Measurements from ENCODE around the gene CEP85L. TPM values are rescaled to one million over a fixed set of nuclear protein-coding genes. Genes with fewer than 3 reads are reported as not detected.

Gene CEP85L
- polyA plus RNA-seq, 1 of the 3 experiments (the other 2 are of a cell fraction) = 1.1 TPM

GRCh38 chr6:118551063-118552053, 100.0 kb downstream of the CEP85L start:
- peak; percentile 86 for TF ChIP-seq RAD21 (IDR thresholded peaks at IDR 0.05; ENCODE audit: low read length)
- no peak for TF ChIP-seq FOSL2 (IDR thresholded peaks at IDR 0.05; ENCODE audit: borderline replicate concordance, low read depth)
- no peak for TF ChIP-seq TCF12 (IDR thresholded peaks at IDR 0.05)
- TF ChIP-seq SIN3A (IDR thresholded peaks at IDR 0.05; ENCODE audit: borderline replicate concordance, low read depth, low read length) = no peak
- no peak for TF ChIP-seq POLR2AphosphoS5 (IDR thresholded peaks at IDR 0.05; ENCODE audit: low read depth, low read length)
- TF ChIP-seq CTCF (IDR thresholded peaks at IDR 0.05) = peak; percentile 74
- no peak for TF ChIP-seq YY1 (IDR thresholded peaks at IDR 0.05; ENCODE audit: low read depth)
- TF ChIP-seq MAX (IDR thresholded peaks at IDR 0.05; ENCODE audit: low read depth) = no peak
- TF ChIP-seq SMC3 (IDR thresholded peaks at IDR 0.05; ENCODE audit: low read depth, low read length) = peak; percentile 70
- peak overlapping the region in 1 of 2 experiments; percentile 18; a peak in 1 of 4 replicates for H3K4me3 ChIP-seq (ENCODE audit: low read depth in 2 of 2, low read length in 1 of 2)
- peak; percentile 41 for DNase-seq
- H3K4me2 ChIP-seq = no peak overlapping the region; the same call in 1 of the 2 replicates
- 20% methylated on average over 3 of the region's 3 CpGs for WGBS (ENCODE audit: low lambda C conversion rate)
- H3K9me2 ChIP-seq = no peaks in the 10 kb centered on the region
- H3K36me3 ChIP-seq (replicated peaks in 1 of 2; ENCODE audit: control insufficient read depth in 1 of 2, insufficient read depth in 2 of 2, low read length in 1 of 2) = no peaks in the 10 kb centered on the region
- no peaks in the 10 kb centered on the region for H3F3A ChIP-seq (replicated peaks; ENCODE audit: insufficient read depth)
- peaks cover 0 to 13% of the 10 kb centered on the region in 2 experiments; a peak in 2 of 4 replicates for H3K4me1 ChIP-seq (ENCODE audit: control insufficient read depth in 1 of 2, insufficient read depth in 2 of 2, low read depth in 1 of 2, low read length in 1 of 2)
- no peak overlapping the region for H3K9ac ChIP-seq
- H3K79me2 ChIP-seq (ENCODE audit: insufficient read depth) = no peaks in the 10 kb centered on the region
- H3K27ac ChIP-seq (ENCODE audit: low read depth in 2 of 2, low read length in 1 of 2) = no peak overlapping the region
- no peaks in the 10 kb centered on the region for H3K27me3 ChIP-seq (ENCODE audit: insufficient read depth)
- no peaks in the 10 kb centered on the region; the same call in 1 of the 2 replicates for H4K20me1 ChIP-seq (ENCODE audit: insufficient read depth)
- no peaks in the 10 kb centered on the region for H3K9me3 ChIP-seq
- ChIA-PET CTCF (interaction anchor here (0.7 to 1.6 kb wide), 8 partner anchors 9 to 268 kb away, joined by 3 to 12 read pairs (median 3); no protein-coding TSS in a partner anchor), POLR2A (no interaction called here)
- H2AFZ ChIP-seq (ENCODE audit: low read depth) = no peak overlapping the region

- Histone ChIP-seq H3F3A (replicated peaks; ENCODE audit: insufficient read depth) (no peaks in the 10 kb centered on the region), H2AFZ (ENCODE audit: low read depth) (no peak overlapping the region), H3K9ac (no peak overlapping the region), H3K27ac (ENCODE audit: low read depth in 2 of 2, low read length in 1 of 2) (no peak overlapping the region), H3K4me1 (ENCODE audit: control insufficient read depth in 1 of 2, insufficient read depth in 2 of 2, low read depth in 1 of 2, low read length in 1 of 2) (peaks cover 0 to 12% of the 10 kb centered on the region in 2 experiments; a peak in 2 of 4 replicates), H3K79me2 (ENCODE audit: insufficient read depth) (peaks cover 8% of the 10 kb centered on the region; the same call in 1 of the 2 replicates), H4K20me1 (ENCODE audit: insufficient read depth) (no peaks in the 10 kb centered on the region; the same call in 1 of the 2 replicates), H3K4me2 (no peak overlapping the region), H3K4me3 (ENCODE audit: low read depth in 2 of 2, low read length in 1 of 2) (no peak overlapping the region), H3K36me3 (replicated peaks in 1 of 2; ENCODE audit: control insufficient read depth in 1 of 2, insufficient read depth in 2 of 2, low read length in 1 of 2) (no peaks in the 10 kb centered on the region), H3K9me3 (no peaks in the 10 kb centered on the region), H3K27me3 (ENCODE audit: insufficient read depth) (no peaks in the 10 kb centered on the region), H3K9me2 (no peaks in the 10 kb centered on the region)
- CTCF ChIA-PET = interaction anchor here (0.6 to 2.0 kb wide), 4 partner anchors 32 to 515 kb away, joined by 3 to 8 read pairs (median 4); no protein-coding TSS in a partner anchor
- DNase-seq = no peak
- TF ChIP-seq FOXM1 (IDR thresholded peaks at IDR 0.05; ENCODE audit: low read depth) = no peak
- no peak for TF ChIP-seq RXRA (IDR thresholded peaks at IDR 0.05; ENCODE audit: borderline replicate concordance, low read depth)
- TF ChIP-seq FOXJ3 (CRISPR knock-in tag; IDR thresholded peaks at IDR 0.05) = no peak
- TF ChIP-seq CTCF (IDR thresholded peaks at IDR 0.05) = no peak
- TF ChIP-seq NFIC (IDR thresholded peaks at IDR 0.05; ENCODE audit: borderline replicate concordance) = no peak
- TF ChIP-seq USF1 (IDR thresholded peaks at IDR 0.05; ENCODE audit: borderline replicate concordance, low read depth) = no peak
- no peak for TF ChIP-seq TAF1 (IDR thresholded peaks at IDR 0.05; ENCODE audit: borderline replicate concordance, low read depth, low read length)
- TF ChIP-seq EZH2phosphoT487 (IDR thresholded peaks at IDR 0.05; ENCODE audit: borderline replicate concordance, low read depth) = no peak
- TF ChIP-seq RFX5 (IDR thresholded peaks at IDR 0.05; ENCODE audit: low read length) = no peak
- TF ChIP-seq USF2 (IDR thresholded peaks at IDR 0.05; ENCODE audit: borderline replicate concordance, low read depth, low read length) = no peak
- TF ChIP-seq JUND (IDR thresholded peaks at IDR 0.05) = no peak
- POLR2A ChIA-PET = no interaction called here
Measured at GRCh38 chr6:118548613-118549012, 102.8 kb downstream of the CEP85L start.

Measured in SK-N-SH (cell line).